HG02884 (cell line): Measurements from ENCODE around the gene LIN7A.
A peak's percentile ranks its signal among the peaks of the same experiment; 100 is the strongest.
"Not testable (repeated sequence)": the region's sequence is repeated elsewhere in the genome, so short reads cannot be mapped to it uniquely, and the experiment has no call there.

ENCODE experiments used
- ATAC-seq: cut with Tn5 transposase; IDR thresholded peaks from one replicate; pipeline ENCODE4 v1.9.1; 2021; ENCODE audit warnings: mild to moderate bottlenecking, moderate library complexity; ENCODE audit not compliant: unreplicated experiment

Gene LIN7A

DNA sequence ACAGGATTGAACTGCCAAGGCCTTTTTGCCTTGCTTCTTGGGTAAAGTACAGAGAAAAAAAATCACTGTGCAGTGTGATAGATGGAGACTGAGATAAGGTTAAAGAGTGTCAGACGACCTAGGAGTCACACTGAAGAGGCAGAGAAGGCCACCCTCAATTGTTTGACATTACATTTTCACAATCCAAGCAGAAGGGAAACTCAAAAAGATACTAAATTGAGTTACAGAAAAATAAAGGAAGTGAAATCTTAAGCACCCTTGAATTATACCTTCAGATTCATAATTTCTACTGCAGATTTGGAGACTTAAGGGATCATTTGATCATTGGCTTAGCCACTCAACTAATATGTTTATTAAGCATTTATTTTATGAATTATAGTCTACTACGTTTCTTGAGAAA lies 123.9 kb downstream of the LIN7A start:
- peak; percentile 42 for ATAC-seq

DNA sequence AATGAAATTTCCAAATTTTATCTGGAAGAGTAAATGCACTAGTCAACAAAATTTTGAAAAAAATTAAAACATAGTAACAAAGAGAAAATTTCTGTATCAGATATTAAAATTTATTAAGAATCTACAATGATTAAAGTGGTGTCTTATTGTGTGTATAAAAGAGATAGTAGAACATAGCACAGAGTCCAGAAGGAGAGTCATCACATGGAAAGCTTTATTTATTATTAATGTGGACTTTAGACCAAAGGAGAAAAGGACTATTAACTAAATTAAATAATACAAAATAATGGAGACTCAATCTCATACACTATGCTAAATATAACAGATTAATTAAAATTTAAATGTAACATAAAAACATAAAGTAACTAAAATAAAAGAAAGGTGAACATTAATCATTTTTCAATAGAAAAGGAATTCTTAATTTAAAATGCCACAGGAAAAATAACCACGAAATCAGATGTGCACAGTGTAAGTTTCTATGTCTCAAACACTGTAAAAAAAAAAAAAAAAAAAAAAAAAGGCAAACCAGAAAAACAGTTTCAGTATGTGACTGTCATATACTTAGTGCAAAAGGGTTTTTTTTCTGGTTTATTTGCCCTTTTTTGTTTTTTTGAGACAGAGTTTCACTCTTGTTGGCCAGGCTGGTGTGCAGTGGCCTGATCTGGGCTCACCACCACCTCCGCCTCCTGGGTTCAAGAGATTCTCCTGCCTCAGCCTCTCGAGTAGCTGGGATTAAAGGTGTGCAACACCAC lies 125.6 kb downstream of the LIN7A start:
- ATAC-seq: no peak

DNA sequence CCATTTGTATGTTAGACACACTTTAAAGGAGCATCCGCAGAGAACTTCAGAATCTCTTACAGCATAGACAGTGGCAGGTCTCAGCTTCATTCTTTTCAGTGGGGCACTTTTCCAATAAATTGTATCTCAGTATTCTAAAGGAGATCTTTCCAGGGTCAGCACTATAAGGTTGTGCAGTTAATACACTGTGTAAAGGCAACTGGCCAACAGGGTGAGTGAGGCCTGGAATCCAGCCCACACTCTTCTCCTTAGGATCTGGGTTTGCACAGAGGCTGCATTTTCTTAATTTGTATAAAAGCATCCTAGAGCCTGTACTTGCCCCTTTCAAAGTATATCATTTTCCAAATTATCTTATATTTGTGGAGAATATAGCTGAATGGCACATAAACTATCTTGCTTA lies 126.9 kb downstream of the LIN7A start:
- no peak for ATAC-seq

GRCh38 chr12:80807640-80808288 lies 130.0 kb downstream of the LIN7A start:
- peak; percentile 84 for ATAC-seq

DNA sequence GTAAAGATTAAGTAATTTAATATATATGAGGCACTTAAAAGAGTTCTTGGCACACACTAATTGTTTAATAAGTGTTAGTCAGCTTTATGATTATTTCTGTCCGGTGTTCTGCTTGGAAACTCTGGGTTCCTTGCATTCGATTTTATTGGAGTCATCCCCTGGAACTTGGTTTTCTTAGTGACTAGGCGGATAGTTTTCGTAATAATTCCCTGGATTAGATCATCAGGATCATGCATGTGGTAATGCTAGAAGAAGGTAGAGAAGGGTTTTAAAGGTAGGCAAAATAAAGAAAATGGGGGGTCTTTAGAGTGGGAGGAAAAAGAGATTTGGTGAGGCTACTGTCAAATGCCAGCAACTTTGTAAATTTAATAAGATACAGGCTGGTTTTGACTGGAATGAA lies 132.6 kb downstream of the LIN7A start:
- no peak for ATAC-seq

DNA sequence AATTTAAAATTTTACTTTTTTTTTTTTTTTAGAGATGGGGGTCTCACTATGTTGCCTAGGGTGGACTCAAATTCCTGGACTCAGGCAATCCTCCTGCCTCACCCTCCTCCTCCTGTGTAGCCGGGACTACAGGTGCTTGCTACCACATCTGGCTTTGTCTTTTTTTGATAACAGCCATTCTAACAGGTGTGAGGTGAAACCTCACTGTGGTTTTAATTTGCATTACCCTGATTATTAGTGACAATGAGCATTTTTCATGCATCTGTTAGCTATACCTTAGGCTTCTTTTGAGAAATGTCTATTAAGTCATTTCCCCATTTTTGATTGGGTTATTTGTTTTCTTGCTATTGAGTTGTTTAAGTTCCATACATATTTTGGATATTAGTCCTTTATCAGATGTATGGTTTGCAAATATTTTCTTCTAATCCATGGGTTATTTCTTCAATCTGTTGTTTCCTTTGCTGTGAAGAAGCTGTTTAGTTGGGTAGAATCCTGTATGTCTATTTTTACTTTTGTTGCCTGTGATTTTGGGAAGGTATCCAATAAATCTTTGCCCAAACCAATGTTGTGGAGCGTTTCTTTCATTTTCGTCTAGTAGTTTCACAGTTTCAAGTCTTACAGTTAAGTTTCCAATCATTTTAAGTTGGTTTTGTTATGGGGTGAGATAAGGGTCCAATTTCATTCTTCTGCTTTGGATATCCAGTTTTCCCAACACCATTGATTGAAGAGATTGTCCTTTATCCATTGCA lies 134.9 kb downstream of the LIN7A start:
- peak; percentile 71 for ATAC-seq

- ATAC-seq: no peak
Measured at GRCh38 chr12:80798281-80798680, 139.5 kb downstream of the LIN7A start.

- no peak for ATAC-seq
Measured at GRCh38 chr12:80794551-80794950, 143.2 kb downstream of the LIN7A start.

GRCh38 chr12:80792861-80793260 lies 144.9 kb downstream of the LIN7A start:
- no peak for ATAC-seq

GRCh38 chr12:80791863-80792262 lies 145.9 kb downstream of the LIN7A start:
- no peak for ATAC-seq

DNA sequence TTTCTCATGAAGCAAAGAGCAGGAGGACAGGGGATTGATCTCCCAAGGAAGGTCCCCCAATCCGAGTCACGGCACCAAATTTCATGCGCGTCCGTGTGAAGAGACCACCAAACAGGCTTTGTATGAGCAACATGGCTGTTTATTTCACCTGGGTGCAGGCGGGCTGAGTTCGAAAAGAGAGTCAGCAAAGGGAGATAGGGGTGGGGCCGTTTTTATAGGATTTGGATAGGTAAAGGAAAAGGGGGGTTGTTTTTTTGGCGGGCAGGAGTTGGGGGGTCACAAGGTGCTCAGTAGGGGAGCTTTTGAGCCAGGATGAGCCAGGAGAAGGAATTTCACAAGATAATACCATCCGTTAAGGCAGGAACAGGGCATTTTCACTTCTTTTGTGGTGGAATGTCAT lies 149.3 kb downstream of the LIN7A start:
- not testable (repeated sequence) for ATAC-seq

DNA sequence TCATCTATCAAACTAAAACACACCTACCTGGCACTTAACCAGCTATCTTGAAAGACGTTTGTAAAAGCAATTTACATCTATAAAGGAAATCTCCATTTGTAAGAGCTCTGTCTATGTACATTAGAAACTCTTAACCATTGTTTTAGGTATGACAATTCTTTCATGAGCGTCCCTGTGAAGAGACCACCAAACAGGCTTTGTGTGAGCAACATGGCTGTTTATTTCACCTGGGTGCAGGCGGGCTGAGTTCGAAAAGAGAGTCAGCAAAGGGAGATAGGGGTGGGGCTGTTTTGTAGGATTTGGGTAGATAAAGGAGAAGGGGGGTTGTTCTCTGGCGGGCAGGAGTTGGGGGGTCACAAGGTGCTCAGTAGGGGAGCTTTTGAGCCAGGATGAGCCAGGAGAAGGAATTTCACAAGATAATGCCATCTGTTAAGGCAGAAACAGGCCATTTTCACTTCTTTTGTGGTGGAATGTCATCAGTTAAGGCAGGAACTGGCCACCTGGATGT lies 154.7 kb downstream of the LIN7A start:
- ATAC-seq: not testable (repeated sequence)

DNA sequence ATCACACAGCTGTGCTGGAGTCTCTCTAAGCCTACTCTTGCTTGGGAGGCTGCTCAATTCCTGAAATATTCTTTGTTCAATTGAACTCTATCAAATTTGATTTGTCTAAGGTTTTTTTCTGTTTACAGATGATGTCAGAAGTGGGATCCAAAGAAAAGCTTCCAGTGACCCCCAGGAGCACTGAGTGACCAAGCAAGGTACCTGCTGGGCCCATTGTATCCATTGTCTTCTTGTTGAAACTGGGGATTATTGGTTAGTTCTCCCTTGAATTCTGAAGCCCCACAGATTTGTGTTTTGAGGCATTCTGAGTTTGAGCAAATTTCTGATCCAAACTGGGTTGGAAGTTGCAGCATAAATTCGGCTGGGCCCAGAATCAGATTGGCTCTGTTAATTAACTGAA lies 156.4 kb downstream of the LIN7A start:
- no peak for ATAC-seq

DNA sequence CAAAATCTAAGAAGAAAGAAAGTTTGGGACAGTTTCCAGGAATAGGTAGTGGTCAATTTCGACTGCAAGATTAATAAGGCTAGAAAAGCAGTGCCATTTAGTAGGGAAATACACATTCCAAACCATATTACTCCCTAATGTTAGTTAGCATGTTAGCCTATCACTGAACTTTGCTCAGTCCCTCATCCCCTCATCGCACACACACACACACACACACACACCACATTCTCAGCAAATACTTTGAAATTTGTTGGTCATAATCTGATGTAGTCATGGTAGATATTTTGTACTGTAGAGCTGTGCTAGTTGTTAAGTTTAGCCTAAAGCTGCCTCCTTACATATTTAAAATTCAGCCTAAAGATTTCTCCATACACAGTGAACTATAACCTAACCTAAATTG lies 157.0 kb downstream of the LIN7A start:
- no peak for ATAC-seq

- peak; percentile 94 for ATAC-seq
Measured at GRCh38 chr12:80778005-80778541, 159.7 kb downstream of the LIN7A start.

GRCh38 chr12:80777587-80777986 lies 160.1 kb downstream of the LIN7A start:
- no peak for ATAC-seq

DNA sequence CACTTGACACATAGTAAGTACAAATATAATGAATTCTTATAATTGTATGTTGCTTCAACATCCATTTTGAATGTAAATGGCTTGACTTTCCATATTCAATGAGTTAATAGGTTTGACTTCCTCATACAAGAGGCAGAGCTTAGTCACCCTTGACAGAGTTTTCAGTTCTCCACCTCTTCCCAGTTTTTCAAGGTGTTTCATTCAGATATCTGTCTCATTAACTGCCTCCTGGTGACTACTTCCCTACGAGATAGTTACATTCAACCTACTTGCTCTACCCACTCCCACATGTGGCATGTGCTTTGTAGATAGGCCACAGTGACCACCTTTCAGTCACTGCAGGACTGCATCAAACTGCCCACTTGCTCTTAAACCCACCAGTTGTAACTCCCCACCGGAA lies 161.0 kb downstream of the LIN7A start:
- no peak for ATAC-seq

GRCh38 chr12:80770958-80771357 lies 166.8 kb downstream of the LIN7A start:
- ATAC-seq: no peak

- ATAC-seq: no peak
Measured at GRCh38 chr12:80769553-80770140, 168.1 kb downstream of the LIN7A start.

GRCh38 chr12:80766897-80767296 lies 170.8 kb downstream of the LIN7A start:
- ATAC-seq: peak; percentile 89

DNA sequence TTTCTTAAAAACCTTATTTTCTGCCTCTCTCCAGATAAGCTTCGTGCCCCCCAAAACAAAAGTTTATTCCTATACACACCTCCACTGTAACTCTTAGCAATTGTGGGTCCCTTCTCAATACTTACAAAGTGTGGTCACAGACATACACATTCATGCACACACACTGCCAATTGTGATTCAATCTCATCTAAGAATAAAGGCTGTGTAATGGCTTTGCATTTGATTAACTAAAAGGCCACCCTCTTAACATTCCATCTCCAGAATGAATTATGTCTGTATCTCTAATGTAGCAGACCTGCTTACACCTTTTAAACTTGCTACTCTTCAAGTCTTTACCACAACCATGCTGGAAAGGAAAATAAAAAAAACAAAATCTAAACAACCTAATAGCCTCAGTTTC lies 171.5 kb downstream of the LIN7A start:
- ATAC-seq: no peak
